HG03342 (cell line): Measurements from ENCODE around the gene NADSYN1.
"Not testable (repeated sequence)": the region's sequence is repeated elsewhere in the genome, so short reads cannot be mapped to it uniquely, and the experiment has no call there.

Experiments used
- ATAC-seq: cut with Tn5 transposase; IDR thresholded peaks from one replicate; pipeline ENCODE4 v1.9.1; 2021; ENCODE audit warnings: mild to moderate bottlenecking, moderate library complexity; ENCODE audit not compliant: unreplicated experiment

The NADSYN1 gene

DNA sequence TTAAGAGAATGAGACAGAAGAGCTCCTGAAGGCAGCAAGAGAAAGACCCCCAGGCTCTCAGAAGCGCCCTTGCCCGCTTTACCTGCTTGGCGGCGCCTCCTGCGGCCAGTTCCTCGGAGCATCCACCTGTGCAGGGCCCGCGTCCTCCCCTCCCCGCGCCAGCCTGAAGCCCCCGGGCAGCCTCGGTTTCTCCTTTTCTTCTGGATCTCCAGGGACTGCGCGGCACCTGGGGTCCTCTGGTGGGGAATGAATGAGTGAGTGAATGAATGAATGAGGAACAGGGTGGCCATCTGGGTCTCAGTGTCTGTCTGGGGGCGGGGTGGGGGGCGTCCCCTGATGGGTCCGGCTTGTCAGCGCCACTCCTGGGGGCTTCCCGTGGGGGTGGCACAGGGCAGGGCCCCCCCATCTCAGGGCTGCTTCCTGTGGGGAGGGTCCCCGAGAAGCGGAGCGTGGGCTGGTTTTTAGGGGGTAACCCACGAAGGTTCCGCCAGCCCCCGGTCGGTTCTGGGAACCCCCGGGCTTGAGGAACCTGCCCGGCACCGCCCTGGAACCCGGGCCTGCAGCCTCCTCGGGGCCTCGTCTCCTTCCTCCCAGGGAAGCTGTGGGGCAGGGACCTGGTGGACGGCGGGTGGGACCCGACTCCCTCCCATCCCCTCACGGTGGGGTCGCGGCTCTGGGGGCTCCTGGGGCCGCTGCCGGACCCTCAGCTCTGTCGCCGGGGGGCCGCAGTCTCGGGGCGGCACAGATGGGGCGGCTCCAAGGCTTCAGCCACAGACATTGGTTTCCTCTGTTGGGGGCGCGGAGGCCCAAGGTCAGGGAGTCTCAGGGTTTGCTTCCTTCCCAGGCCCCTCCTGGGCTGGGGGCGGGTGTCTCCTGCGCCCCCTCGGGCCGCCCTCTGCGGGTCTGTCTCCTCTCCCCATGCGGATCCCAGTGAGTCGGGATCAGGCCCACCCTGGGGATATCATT, 65.8 kb downstream of the NADSYN1 start:
- no peak for ATAC-seq

DNA sequence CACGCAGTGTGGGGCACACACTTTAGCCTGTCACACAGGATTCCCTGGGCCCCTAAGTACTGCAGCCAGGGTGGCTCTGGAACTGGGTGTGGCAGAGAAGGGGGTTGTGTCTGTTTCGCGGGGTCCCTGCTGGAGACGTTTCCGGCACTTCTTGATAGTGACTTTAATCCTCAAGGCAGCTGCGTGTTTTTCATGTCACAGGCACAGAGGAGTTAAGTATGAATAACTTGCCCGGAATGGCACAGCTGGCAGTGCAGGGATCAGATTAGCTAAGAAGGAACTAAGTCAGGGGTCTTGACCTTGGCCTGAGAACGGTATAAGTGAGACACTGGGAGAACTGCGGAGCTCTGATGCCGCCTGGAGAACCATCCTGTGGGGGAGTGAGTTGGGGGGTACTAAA, 66.5 kb downstream of the NADSYN1 start:
- ATAC-seq: no peak

DNA sequence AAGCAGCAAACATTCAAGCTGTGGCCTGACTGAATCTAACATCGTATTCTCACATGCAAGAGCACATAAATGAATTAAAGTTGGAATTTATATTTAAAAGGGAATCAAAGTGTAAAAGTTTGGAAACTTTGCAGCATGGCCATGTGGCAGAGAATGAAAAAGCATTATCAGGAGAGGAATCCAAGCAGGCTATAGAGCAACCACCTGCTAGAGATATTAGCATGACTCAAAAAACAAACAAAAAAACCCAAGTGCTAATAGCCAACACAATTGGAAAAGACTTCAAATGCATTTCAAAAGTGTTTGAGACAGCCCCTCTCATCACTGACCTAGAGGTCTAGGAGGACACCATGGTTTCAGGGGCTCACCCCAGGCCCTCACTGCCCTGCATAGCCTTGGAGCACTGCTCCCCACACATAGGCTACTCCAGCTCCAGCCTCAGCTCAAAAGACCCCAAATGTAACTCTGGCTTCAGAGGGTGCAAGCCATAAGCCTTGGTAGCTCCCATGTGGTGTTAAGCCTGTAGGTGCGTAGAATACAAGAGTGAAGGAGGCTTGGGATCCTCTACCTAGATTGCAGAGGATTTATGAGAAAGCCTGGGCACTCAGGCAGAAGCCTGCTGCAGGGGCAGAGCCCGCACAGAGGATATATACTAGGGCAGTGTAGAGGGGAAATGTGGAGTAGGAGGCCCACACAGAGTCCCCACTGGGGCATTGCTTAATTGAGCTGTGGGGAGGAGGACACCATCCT, 72.4 kb downstream of the NADSYN1 start:
- ATAC-seq: no peak

DNA sequence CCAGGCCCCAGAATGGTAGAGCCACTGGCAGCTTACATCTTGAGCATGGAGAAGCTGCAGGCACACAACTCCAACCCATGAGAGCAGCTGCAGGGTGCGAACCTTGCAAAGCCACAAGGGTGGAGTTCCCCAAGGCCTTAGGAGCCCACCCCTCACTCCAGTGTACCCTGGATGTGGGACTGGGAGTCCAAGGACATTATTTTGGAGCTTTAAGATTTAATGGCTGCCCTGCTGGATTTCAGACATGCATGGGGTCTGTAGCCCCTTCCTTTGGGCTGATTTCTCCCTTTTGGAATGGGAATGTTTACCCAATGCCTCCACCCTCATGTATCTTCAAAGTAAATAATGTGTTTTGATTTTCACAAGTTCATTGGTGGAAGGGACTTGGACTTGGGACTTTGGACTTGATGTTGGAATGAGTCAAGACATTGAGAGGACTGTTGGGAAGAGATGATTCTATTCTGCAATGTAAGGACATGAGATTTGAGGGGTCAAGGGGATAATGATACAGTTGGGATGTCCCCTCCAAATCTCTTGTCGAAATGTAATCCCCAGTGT, 73.0 kb downstream of the NADSYN1 start:
- ATAC-seq: no peak

DNA sequence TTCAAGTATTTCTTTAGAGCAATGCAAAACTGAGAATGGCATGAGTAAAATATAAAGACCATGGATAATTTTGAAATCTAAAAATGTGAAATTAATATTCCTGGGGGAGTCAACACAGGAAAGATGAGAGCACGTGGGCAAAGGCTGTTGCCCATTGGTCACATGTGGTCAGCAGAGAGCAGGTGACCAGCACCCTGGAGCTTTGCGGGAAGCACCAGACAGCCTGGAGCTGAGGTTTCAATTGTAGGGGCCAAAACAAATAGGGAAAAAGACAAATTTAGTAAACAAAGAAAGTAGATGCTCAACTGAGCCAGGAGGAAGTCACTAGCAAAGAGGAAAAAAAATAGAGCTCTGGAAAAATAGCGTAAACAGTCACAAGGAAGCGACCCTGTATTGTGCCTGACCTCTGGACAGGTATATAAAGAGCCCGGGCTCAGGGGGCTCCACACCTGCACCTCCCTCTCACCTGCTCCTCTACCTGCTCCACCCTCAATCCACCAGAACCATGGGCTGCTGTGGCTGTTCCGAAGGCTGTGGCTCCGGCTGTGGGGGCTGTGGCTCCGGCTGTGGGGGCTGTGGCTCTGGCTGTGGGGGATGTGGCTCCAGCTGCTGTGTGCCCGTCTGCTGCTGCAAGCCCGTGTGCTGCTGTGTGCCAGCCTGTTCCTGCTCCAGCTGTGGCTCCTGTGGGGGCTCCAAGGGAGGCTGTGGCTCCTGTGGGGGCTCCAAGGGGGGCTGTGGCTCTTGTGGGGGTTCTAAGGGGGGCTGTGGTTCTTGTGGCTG, 74.0 kb downstream of the NADSYN1 start, which contains the start of gene KRTAP5-7:
TSS of gene KRTAP5-7 (plus strand) at position 472 of the 780 bp plus-strand sequence. CDS start at position 506, 34 bp downstream.
- ATAC-seq: not testable (repeated sequence)

DNA sequence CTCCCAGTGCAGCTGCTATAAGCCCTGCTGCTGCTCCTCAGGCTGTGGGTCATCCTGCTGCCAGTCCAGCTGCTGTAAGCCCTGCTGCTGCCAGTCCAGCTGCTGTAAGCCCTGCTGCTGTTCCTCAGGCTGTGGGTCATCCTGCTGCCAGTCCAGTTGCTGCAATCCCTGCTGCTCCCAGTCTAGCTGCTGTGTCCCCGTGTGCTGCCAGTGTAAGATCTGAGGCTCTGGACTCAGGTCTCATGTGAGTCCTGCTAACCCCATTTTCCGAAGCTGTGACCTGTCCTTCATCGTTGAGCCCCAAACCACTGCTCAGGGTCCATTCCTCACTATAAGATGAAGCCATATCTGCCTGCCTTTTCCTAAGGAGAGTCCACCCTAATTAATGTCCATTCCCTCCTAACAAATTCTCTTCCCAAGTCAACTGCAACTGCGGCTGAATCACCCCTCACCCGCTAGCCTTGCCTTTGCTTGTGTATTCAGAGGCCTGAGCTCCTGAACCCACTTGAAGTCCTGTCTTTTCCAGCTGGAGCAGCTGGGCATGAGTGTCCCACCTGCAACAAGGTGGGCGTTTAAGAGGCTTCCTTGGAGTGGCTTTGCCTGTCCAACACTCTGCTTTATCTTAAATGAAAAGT, 74.7 kb downstream of the NADSYN1 start:
- no peak for ATAC-seq

DNA sequence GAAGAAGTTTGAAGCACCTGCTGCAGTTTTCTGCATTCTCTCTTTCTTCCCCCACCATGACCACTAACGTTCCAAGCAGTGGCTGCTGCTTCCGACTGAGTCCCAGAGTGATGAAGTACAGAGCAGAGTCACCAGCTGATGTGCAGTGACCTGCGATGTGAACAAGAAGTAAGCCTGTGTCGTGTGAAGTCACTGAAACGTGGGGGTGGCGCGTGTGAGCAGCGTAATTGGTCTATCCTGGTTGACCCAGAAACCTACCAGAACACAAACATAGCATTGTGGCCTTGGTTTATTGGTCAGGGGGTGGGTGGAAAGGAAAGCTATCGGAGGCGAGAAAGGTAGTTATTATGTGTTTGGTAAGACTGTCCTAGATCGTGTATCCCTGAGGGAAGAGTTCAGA, 77.6 kb downstream of the NADSYN1 start:
- no peak for ATAC-seq

DNA sequence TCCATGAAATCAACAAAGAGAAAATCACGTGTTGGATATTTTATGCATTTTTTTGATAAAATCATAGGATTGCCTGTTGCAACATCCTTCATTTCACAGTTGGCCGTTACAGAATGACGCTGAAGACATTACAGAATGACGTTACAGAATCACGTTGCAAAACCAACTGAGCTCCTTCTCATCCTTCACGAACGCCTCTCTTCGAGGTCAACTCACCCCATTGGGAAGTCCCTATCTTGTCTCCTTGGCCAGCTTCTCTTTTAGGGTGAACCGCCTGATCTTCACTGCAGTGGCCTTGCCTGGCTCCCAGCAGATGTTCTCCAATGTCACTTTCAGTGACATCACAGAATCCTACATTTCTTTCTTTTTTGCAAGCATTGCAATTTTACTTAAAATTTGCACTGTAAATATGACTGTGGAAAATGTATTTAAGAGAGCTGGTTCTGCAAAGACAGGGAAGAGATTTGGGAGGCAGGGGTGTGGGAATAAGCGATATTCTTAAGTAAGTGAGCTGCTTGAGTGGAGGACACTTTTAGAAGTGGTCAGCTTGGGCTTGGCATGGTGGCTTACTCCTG, 79.1 kb downstream of the NADSYN1 start:
- no peak for ATAC-seq

DNA sequence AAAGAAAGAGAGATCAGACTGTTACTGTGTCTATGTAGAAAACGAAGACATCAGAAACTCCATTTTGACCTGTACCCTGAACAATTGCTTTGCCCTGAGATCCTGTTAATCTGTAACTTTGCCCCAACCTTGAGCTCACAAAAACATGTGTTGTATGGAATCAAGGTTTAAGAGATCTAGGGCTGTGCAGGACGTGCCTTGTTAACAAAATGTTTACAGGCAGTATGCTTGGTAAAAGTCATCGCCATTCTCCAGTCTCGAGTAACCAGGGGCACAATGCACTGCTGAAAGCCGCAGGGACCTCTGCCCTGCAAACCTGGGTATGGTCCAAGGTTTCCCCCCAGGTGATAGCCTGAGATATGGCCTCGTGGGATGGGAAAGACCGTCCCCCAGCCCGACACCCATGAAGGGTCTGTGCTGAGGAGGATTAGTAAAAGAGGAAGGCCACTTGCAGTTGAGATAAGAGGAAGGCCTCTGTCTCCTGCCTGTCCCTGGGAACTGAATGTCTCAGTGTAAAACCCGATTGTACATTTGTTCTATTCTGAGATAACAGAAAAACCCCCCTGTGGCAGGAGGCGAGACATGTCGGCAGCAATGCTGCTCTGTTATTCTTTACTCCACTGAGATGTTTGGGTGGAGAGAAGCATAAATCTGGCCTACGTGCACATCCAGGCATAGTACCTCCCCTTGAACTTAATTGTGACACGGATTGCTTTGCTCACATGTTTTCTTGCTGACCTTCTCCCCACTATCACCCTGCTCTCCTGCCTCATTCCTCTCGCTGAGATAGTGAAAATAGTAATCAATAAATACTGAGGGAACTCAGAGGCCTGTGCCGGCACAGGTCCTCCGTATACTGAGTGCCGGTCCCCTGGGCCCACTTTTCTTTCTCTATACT, 82.0 kb downstream of the NADSYN1 start:
- not testable (repeated sequence) for ATAC-seq

DNA sequence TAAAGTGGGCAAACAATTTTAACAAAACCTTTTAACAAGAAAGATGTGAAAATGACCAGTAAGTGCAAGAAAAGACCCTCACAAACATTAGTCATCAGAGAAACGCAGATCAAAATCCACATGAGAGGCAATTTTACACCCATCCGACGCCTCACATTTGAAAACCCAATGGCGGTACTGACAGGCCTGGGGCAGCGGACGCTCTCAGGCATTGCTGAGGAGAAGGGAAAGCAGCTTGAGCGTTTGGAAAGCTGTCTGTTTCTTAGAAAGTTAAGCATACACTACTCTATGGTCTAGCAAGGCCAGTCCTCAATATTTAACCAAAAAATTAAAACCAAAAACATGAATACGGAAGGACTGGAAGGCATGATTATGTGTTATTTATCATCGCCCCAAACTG, 82.8 kb downstream of the NADSYN1 start:
- ATAC-seq: no peak

DNA sequence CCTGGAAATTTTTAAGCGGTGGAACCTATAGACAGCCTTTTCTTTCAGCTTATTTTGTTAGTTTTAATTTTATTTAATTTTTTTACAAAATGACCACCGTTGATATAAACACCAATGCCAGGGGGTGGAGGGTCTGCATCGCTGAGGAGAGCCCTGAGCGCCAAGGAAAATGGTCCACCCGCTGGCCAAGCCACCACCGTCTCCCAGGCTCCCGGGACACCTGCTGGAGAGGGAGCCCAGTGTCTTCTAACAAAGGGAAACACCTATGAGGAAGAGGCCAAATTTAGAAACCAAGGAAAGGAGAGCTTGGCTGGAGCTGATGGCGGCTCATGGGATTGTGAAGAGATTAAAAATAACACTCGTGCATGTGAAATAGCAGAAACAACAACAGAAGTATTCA, 84.5 kb downstream of the NADSYN1 start:
- ATAC-seq: no peak

DNA sequence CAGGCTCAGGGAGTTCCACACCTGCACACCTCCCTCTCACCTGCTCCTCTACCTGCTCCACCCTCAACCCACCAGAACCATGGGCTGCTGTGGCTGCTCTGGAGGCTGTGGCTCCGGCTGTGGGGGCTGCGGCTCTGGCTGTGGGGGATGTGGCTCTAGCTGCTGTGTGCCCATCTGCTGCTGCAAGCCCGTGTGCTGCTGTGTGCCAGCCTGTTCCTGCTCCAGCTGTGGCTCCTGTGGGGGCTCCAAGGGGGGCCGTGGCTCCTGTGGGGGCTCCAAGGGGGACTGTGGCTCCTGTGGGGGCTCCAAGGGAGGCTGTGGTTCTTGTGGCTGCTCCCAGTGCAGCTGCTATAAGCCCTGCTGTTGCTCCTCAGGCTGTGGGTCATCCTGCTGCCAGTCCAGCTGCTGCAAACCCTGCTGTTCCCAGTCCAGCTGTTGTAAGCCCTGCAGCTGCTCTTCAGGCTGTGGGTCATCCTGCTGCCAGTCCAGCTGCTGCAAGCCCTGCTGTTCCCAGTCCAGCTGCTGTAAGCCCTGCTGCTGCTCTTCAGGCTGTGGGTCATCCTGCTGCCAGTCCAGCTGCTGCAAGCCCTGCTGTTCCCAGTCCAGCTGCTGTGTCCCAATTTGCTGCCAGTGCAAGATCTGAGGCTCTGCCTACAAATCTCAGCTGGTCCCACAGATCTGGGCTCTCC, 85.1 kb downstream of the NADSYN1 start, which contains the start of gene KRTAP5-8:
TSS of gene KRTAP5-8 (plus strand) at position 49 of the 689 bp plus-strand sequence. CDS start at position 80, 31 bp downstream.
- ATAC-seq: not testable (repeated sequence)

DNA sequence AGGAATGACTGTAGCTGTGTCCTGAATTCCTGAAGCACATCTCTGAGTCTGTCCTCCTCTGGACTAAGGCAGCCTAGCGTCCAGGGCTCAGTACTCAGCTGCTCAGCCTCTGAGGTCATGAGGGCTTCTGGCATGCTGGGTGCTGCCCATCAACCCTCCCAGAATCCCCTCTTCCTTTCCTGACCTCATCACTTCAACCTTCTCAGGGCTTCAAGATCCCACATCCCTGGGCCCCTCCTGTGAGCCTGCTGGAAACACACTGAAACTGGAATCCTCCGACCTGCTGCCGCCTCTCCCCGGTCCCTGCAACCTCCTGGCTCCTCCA, 85.6 kb downstream of the NADSYN1 start:
- no peak for ATAC-seq

DNA sequence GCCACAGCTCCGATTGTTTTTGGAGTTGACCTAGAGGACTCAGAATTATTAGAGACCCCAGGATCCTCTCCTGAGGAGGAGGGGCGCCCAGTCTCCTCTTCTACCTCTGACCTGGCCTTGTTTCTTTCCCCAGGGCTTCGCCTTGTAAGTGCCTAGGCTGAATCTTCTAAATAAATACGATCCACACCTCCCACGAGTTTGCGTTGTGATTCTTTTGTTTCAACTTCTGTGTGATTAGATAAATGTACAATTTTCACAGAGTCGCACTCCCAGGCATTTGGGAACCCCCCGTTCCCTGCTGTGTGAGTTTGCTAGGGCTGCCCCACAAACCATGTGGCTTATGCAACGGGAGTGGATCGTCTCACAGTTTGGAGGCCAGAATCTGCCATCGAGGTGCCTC, 86.0 kb downstream of the NADSYN1 start:
- no peak for ATAC-seq

DNA sequence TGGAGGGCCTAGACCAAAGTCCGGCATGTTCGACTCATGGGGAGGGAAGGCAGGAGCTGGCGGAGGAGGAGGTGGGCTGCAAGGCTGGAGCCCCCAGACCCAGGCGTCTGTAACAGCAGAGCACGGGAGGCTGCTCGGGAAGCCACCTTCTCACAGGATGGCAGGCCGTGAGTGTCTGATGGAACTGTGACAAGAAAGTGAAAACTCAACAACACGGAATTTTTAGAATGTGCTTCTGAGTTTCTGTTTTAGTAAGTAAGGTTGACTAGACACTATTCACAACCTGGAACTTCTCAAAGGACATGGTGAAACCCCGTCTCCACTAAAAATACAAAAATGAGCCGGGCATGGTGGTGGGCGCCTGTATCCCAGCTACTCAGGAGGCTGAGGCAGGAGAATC, 87.0 kb downstream of the NADSYN1 start:
- ATAC-seq: not testable (repeated sequence)

DNA sequence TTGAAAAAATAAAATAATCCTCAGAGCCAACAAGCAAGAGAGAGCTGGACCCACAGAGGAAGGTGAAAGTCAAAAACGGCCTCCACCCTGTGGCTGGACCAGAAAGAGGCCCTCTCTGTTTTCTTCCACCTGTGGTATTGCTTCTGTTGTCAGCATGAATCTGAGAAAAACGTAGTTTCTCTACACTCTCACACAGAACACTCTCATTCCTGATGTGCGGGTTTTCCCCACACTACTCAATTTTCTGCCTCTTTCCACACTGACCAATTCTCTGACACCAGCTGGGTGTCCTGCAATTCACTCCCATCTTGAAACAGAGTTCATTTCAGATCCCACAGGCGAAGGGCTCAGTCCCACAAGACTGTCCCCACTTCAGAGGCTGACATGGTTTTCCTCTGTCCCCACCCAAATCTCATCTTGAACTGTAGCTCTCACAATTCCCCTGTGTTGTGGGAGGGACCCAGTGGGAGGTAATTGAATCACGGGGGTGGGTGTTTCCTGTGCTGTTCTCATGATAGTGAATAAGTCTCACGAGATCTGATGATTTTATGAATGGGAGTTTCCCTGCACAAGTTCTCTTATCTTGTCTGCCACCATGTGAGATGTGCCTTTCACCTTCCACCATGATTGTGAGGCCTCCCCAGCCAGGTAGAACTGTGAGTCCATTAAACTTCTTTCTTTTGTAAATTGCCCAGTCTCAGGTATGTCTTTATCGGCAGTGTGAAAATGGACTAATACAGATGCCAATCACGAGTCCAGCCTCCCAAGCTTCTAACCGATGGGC, 87.7 kb downstream of the NADSYN1 start:
- peak; percentile 44 for ATAC-seq

DNA sequence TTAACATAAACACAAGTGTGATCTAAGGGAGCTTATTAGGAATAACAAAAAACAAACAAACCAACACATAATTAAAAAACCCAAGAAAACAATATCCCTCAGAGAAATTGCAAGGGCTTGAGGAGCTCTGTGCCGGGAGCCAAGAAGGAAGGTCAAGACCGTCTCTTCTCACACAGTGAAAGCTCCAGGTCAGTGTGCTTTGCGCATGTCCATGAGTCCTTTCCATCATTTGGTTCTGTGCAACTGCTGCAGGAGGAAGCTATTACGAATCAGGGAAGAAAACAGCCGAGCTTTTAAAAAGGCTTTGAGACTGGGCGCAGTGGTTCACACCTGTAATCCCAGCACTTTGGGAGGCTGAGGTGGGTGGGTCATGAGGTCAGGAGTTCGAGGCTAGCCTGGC, 89.4 kb downstream of the NADSYN1 start:
- no peak for ATAC-seq
